ENCODE results near the gene PLCL1.
"Not testable (repeated sequence)": the region's sequence is repeated elsewhere in the genome, so short reads cannot be mapped to it uniquely, and the experiment has no call there.

The PLCL1 gene

DNA sequence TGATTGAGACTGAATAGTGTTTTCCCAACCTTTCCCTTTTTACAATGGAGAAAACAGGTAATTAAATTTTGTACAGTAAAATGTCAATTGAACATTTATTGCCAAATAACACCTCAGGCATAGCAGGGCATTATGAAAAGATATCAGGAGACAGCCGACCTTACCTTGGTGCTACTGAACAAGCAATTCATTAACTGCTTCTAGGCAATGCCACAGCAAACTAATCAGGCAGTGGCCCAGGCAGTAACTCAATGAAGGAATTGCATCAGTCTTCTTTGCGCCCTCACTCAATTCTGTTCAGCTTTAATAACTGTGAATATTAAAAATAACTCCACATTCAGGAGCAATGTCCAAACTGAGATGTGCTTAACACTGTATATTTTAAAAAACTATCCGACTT lies 6.1 kb downstream of the PLCL1 start:
- no peak for DNase-seq

DNA sequence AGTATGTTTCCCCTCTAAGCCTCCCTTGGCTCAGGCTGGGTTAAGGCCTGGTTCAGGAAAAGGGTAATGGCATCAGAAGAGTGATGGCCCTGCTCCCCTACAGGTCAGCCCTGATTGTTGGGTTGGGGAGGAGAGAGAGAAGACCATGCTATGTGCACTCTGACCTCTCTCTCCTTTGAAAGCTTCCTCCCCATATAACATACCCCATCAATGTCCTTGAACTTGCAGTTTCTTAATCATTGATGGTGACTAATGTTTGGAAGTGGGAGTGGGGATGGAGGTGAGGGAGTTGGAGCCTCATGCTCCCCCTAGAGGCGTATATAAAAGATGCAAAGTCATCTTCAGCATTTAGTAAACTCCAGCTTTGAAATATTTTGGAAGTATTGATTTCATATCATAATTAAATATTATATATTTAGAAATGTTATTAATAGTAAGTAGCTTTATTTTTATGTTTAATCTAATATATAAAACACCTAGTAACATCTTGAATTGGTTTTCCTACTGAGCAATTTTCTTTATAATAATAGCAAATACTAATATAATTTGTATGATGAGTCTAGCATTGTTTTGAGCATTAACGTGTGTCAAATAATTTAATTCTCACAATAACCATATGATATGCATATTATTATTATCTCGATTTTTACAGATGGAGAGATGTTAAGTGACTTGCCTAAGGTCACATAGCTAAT lies 8.8 kb downstream of the PLCL1 start:
- no peak for DNase-seq

DNA sequence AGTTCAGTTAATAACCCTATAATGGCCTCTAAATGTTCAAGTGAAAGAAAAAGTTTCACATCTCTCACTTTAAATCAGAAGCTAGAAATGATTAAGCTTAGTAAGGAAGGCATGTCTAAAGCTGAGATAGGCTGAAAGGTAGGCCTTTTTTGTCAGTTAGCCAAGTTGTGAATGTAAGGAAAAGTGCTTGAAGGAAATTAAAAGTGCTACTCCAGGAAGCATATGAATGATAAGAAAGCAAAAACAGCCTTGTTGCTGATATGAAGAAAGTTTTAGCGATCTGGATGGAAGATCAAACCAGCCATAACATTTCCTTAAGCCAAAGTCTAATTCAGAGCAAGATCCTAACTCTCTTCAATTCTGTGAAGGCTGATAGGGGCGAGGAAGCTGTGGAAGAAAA lies 10.1 kb downstream of the PLCL1 start:
- DNase-seq, result no peak

DNA sequence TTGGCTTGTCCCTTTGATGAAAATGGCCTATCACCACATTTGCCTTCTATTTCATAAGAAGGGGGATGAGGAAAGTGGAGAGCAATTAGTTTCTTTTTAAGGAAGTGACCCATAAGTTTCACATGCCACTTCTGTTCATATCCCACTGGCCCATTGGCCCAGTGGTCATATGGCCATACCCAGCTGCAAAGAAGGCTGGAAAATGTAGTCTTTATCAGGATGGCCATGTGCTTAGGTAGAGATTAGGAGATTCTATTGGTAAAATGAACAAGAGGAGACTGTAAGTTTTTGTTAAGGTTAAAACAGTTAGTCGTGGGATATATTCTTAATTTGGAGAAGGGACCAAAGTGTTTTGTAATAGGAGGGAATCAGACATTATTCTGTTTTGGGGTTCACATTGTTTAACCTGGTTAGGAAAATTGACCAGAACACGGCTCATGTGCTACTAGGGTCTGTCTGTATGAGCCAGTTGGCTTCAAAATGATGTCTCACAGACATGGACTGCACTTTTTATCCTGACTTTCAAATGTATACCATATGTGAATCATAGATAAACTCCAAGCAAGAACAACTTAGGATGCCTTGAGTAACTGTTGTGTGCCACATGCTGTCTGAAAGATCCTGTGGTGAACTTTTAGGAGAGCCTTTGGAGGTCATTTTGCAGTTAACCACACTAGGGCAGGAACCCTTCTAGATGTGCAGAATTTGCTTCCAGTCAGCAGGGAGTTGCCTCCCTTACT lies 17.3 kb downstream of the PLCL1 start:
- no peak for DNase-seq

DNA sequence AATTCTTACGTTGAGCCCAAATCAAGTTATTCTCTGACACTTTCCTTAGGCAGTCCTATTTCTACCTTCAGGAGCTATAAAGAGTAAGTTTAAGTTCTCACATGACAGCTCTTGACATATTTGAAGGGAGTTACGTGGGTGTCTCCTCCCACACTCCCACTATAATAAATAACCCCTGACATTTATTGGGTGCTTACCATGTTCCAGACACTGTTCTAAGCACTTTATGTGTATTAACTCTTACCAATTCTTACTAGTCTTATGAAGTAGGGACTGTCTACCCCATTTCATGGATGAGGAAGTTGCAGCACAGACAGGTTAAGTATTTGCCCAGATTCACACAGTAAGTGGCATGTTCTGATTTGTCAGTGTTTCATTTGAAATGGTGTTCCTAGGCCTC lies 17.9 kb downstream of the PLCL1 start:
- no peak for DNase-seq

GRCh38 chr2:197827618-197828017 lies 23.2 kb downstream of the PLCL1 start:
- DNase-seq, result no peak

- DNase-seq, result no peak
Measured at GRCh38 chr2:197828464-197829135, 24.2 kb downstream of the PLCL1 start.

DNA sequence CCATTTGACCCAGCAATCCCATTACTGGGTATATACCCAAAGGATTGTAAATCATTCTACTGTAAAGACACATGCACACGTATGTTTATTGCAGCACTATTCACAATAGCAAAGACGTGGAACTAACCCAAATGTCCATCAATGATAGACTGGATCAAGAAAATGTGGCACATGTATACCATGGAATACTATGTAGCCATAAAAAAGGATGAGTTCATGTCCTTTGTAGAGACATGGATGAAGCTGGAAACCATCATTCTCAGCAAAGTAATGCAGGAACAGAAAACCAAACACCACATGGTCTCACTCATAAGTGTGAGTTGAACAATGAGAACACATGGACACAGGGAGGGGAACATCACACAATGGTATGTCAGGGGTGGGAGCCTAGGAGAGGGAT lies 30.4 kb downstream of the PLCL1 start:
- DNase-seq, result not testable (repeated sequence)

- no peak for DNase-seq
Measured at GRCh38 chr2:197835293-197835692, 30.9 kb downstream of the PLCL1 start.

DNA sequence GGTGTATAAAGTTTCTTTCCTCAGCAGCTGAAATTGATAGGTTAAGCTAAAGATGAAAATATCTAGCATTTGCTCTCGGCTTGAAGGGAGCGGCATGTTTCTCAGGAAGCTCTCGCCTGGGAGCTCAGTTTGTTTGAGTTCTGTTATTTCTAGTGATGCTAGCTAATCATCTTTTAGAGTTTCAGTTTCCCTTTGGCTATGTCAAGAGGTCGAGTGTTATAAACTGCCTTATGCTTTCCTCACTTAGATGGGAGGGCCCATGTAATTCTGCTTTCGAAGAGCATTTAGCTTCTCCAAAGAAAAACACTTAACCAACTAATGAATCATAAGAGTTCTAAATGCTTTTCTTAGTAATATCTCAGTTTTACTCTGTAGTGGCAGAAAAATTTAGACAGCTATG lies 33.6 kb downstream of the PLCL1 start:
- no peak for DNase-seq

- no peak for DNase-seq
Measured at GRCh38 chr2:197838579-197838978, 34.2 kb downstream of the PLCL1 start.

DNA sequence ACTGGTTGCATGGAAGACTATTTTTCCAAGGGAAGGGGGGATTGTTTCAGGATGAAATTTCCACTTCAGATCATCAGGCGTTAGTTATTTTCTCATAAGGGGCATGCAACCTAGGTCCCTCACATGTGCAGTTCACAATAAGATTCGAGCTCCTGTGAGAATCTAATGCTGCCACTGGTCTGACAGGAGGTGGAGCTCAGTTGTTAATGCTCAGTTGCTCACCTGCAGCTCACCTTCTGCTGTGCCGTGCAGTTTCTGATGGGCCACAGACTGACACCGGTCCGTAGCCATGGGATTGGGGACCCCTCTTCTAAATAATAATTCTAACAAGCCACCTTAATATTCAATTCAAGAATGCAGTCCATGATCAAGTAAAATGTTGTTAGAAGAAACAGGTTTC lies 34.9 kb downstream of the PLCL1 start:
- DNase-seq, result no peak

DNA sequence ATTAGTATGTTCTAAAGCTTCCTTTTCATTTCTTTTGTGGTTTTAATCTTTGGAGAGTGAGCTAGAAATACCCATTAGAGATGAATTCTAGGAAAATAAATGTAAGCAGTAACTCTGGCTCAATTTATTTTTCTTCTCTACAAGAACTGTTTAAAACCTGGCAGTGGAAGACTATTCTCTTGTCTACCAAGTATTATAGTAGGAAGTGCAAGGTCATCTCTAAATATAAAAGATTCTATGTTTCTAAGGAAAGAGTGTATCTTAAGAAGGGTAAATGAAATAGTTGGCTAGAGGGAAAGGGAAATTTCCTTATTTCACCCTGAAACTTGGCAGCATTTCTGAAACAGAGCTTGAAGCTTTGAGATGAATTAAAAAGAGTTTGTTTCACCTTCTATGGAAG lies 35.5 kb downstream of the PLCL1 start:
- DNase-seq, result no peak

GRCh38 chr2:197846128-197846527 lies 41.7 kb downstream of the PLCL1 start:
- no peak for DNase-seq

DNA sequence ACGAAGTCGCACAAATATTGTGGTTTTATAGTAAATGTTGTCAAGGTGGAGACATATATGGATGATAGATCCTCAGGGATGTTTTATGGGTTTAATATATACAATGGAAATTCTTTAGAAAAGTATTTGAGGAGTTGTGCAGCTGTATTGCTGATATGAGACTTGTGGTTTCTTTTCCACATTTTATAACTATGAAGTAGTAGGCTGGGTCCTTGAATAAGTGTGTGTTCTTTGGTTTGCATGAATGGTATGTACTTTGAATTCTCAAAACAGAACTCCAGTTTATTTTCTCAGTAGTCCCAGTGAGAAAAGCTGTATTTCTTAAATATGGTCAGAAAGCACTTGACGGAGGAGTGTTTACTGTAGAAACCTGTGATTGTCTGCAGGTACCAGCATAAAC lies 42.4 kb downstream of the PLCL1 start:
- no peak for DNase-seq

- DNase-seq, result no peak
Measured at GRCh38 chr2:197847651-197848401, 43.4 kb downstream of the PLCL1 start.

- DNase-seq, result no peak
Measured at GRCh38 chr2:197848602-197849001, 44.2 kb downstream of the PLCL1 start.

GRCh38 chr2:197850882-197851450 lies 46.6 kb downstream of the PLCL1 start:
- DNase-seq, result no peak

- DNase-seq, result no peak
Measured at GRCh38 chr2:197851451-197851850, 47.1 kb downstream of the PLCL1 start.

DNA sequence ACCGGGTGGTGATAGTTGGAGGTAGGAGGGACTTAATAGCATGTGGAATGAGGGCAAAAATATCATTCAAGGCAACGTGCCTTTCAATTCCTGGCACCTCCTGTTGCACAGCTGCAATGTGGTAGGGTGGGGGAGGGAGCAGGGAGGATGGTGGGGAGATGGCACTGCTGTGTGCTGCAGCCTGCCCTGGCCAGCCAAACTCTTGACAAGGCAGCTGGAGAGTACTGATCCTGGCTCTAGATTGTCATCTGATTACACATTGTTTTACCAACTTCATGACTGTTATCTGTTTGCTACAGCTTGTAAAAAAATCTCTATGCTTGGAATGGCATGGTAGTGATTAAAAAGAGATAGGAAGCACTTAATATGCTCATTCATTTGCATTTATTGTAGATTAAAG lies 47.7 kb downstream of the PLCL1 start:
- no peak for DNase-seq

GRCh38 chr2:197853549-197853948 lies 49.2 kb downstream of the PLCL1 start:
- no peak for DNase-seq

- DNase-seq, result no peak
Measured at GRCh38 chr2:197857476-197858107, 53.2 kb downstream of the PLCL1 start.
